ENCODE results near the gene GLIPR1L2. TPM values are rescaled to one million over a fixed set of nuclear protein-coding genes. Genes with fewer than 3 reads are reported as not detected.

Gene GLIPR1L2
- total and polyA plus RNA-seq, 2 of the 8 experiments (the other 6 are each of a cell fraction or from before 2014, with no cell fraction given) = 0.09 TPM; not detected in 1

GRCh38 chr12:75437564-75437963 lies 46.7 kb downstream of the GLIPR1L2 start:
- Histone ChIP-seq H2BK20ac (ENCODE audit: low read length) (no peak overlapping the region), H3K4ac (replicated peaks; ENCODE audit: insufficient read length, low read depth, low read length) (no peak overlapping the region), H2BK15ac (ENCODE audit: low read length) (no peak overlapping the region), H2AK5ac (ENCODE audit: low read depth, low read length) (no peak overlapping the region), H2BK12ac (ENCODE audit: low read depth, low read length) (no peak overlapping the region), H2BK120ac (replicated peaks; ENCODE audit: low read depth, low read length) (no peak overlapping the region), H4K5ac (ENCODE audit: insufficient read length, low read depth, low read length) (no peak overlapping the region), H3K9me3 (ENCODE audit: insufficient read depth in 2 of 2, low read depth in 1 of 2, low read length in 1 of 2) (peaks cover 6 to 13% of the 10 kb centered on the region in 2 experiments; a peak in 3 of 4 replicates), H3K79me1 (ENCODE audit: low read depth, low read length) (no peaks in the 10 kb centered on the region), H3K27ac (ENCODE audit: low read depth, low read length) (no peak overlapping the region), H3K9ac (replicated peaks in 1 of 4; ENCODE audit: extremely low read depth in 1 of 4, low read depth in 3 of 4, low read length in 3 of 4) (no peak overlapping the region), H3K4me2 (ENCODE audit: insufficient read depth in 1 of 2, low read depth in 2 of 2, low read length in 2 of 2) (no peak overlapping the region), H3K79me2 (ENCODE audit: control insufficient read depth in 1 of 2, insufficient read depth in 2 of 2, low read length in 2 of 2) (no peaks in the 10 kb centered on the region), H4K91ac (replicated peaks; ENCODE audit: insufficient read length, low read length) (no peak overlapping the region), H3K23ac (ENCODE audit: insufficient read length) (no peak overlapping the region), H2BK5ac (ENCODE audit: low read depth, low read length) (no peak overlapping the region), H4K8ac (ENCODE audit: extremely low read depth, insufficient read depth, low read length) (no peak overlapping the region), H3K36me3 (ENCODE audit: control insufficient read depth in 2 of 4, insufficient read depth in 4 of 4, low read length in 3 of 4) (peaks cover 0 to 3% (median 0%) of the 10 kb centered on the region in 4 experiments; a peak in 2 of 8 replicates), H3K23me2 (ENCODE audit: low read depth, low read length) (no peaks in the 10 kb centered on the region), H2AFZ (ENCODE audit: low read length) (no peak overlapping the region), H3K4me3 (ENCODE audit: extremely low read depth in 1 of 4, insufficient read depth in 2 of 4, low read depth in 3 of 4, low read length in 4 of 4) (no peak overlapping the region), H4K20me1 (replicated peaks in 1 of 2; ENCODE audit: control insufficient read depth in 1 of 2, insufficient read depth in 2 of 2, low read length in 2 of 2) (no peaks in the 10 kb centered on the region), H3K18ac (ENCODE audit: extremely low read depth, low read length) (no peak overlapping the region), H3K56ac (replicated peaks; ENCODE audit: insufficient read length, low read depth, low read length) (no peak overlapping the region), H3K27me3 (replicated peaks in 1 of 4; ENCODE audit: control insufficient read depth in 3 of 4, extremely low read depth in 1 of 4, insufficient read depth in 3 of 4, low read length in 3 of 4) (no peaks in the 10 kb centered on the region), H3K14ac (ENCODE audit: insufficient read length) (no peak overlapping the region), H3K4me1 (replicated peaks in 1 of 4; ENCODE audit: control insufficient read depth in 3 of 4, insufficient read depth in 4 of 4, low read length in 3 of 4) (no peaks in the 10 kb centered on the region)
- DNase-seq (ENCODE audit: low read depth in 1 of 2, low spot score in 2 of 2) (no peak), FAIRE-seq (no peak)
- ChIA-PET POLR2A (ENCODE audit: partially characterized antibody) (no interaction called here), CTCF (ENCODE audit: partially characterized antibody) (interaction anchor here (1.2 to 2.0 kb wide), 4 partner anchors 18 to 47 kb away, joined by 4 to 6 read pairs (median 5); partner anchors contain the start of gene GLIPR1L2)
- WGBS, 2 experiments (ENCODE audit: extremely low coverage in 1 of 2, insufficient coverage in 1 of 2, insufficient read length in 1 of 2, insufficient replicate concordance in 2 of 2, low coverage in 1 of 2, low lambda C conversion rate in 2 of 2, missing lambda C conversion rate in 1 of 2) = 90% methylated on average over 2 of the region's 2 CpGs; no CpG with 5 or more reads in 1 of the 2 experiments
- TF ChIP-seq ASH2L (IDR thresholded peaks at IDR 0.05; ENCODE audit: low read length) (no peak), ATF2 (IDR thresholded peaks at IDR 0.05; ENCODE audit: low read length) (no peak), CEBPB (IDR thresholded peaks at IDR 0.05; ENCODE audit: low read depth, low read length) (no peak), JUND (IDR thresholded peaks at IDR 0.05; ENCODE audit: low read length) (no peak), KDM4A (IDR thresholded peaks at IDR 0.05; ENCODE audit: low read depth, low read length, severe bottlenecking) (no peak), CREB1 (IDR thresholded peaks at IDR 0.05) (no peak), CTCF (IDR thresholded peaks at IDR 0.05; ENCODE audit: control extremely low read depth in 1 of 3, insufficient read depth in 1 of 3, low read depth in 1 of 3, low read length in 3 of 3) (peak in 1 of 3 experiments; percentile 7; a peak in 1 of 4 replicates), FOSL1 (IDR thresholded peaks at IDR 0.05; ENCODE audit: insufficient read depth, low read depth, low read length) (no peak), NANOG (IDR thresholded peaks at IDR 0.05; ENCODE audit: insufficient read depth, low read depth, low read length, poor library complexity, severe bottlenecking) (no peak), BCL11A (IDR thresholded peaks at IDR 0.05; ENCODE audit: low read depth in 2 of 2, low read length in 2 of 2) (no peak)

All from H1 (cell line).